Trophoblast cell (in vitro differentiated cells and primary cell): ENCODE results near the gene HMCN2.

Source experiments
- DNase-seq, 2 donors: peaks; one replicate each; pipeline ENCODE4 v3.0.0-alpha.2; 2016
- H2AFZ ChIP-seq: 2 replicates; pipeline ENCODE4 v1.6.1; 2013; ENCODE audit warnings: low read length, moderate library complexity, mild to moderate bottlenecking; ENCODE audit not compliant: insufficient read depth, poor library complexity
- H2AK5ac ChIP-seq: 2 replicates; pipeline ENCODE4 v1.6.1; 2013; ENCODE audit warnings: mild to moderate bottlenecking, low read length
- H2BK120ac ChIP-seq: 2 replicates; pipeline ENCODE4 v1.6.1; 2013; ENCODE audit warnings: low read length, mild to moderate bottlenecking, moderate library complexity; ENCODE audit not compliant: insufficient read depth, poor library complexity
- H2BK12ac ChIP-seq: 2 replicates; pipeline ENCODE4 v1.6.1; 2013; ENCODE audit warnings: mild to moderate bottlenecking, low read length, moderate library complexity
- H2BK5ac ChIP-seq: 2 replicates; pipeline ENCODE4 v1.6.1; 2013; ENCODE audit warnings: low read length, low read depth, moderate library complexity, mild to moderate bottlenecking; ENCODE audit not compliant: poor library complexity
- H3K14ac ChIP-seq: 2 replicates; pipeline ENCODE4 v1.6.1; 2013; ENCODE audit warnings: mild to moderate bottlenecking, low read length
- H3K18ac ChIP-seq: 2 replicates; pipeline ENCODE4 v1.6.1; 2013; ENCODE audit warnings: mild to moderate bottlenecking, low read length
- H3K23ac ChIP-seq: 2 replicates; pipeline ENCODE4 v1.6.1; 2013; ENCODE audit warnings: low read length
- H3K27ac ChIP-seq: 2 replicates; pipeline ENCODE4 v1.5.1; 2013; ENCODE audit warnings: low read depth, mild to moderate bottlenecking, inconsistent platforms, low read length, moderate library complexity
- H3K27me3 ChIP-seq: 2 replicates; pipeline ENCODE4 v1.6.1; 2013; ENCODE audit warnings: inconsistent platforms, mild to moderate bottlenecking, low read length, moderate library complexity; ENCODE audit not compliant: insufficient read depth
- H3K36me3 ChIP-seq, 2 experiments: 1 replicate in 1 of 2; 2 replicates in 1 of 2; pipeline ENCODE4 v1.6.1; 2013; ENCODE audit warnings: low read length in 2 of 2, mild to moderate bottlenecking in 2 of 2, moderate library complexity in 1 of 2; ENCODE audit not compliant: insufficient read depth in 2 of 2, control insufficient read depth in 1 of 2
- H3K4ac ChIP-seq: 2 replicates; pipeline ENCODE4 v1.6.1; 2013; ENCODE audit warnings: low read depth, mild to moderate bottlenecking, low read length, moderate library complexity
- H3K4me1 ChIP-seq, 2 experiments: 1 replicate in 1 of 2; 2 replicates in 1 of 2; pipeline ENCODE4 v1.6.1; 2013; ENCODE audit warnings: low read length in 2 of 2, mild to moderate bottlenecking in 2 of 2, moderate library complexity in 1 of 2; ENCODE audit not compliant: insufficient read depth in 2 of 2, control insufficient read depth in 1 of 2
- H3K4me2 ChIP-seq: 2 replicates; pipeline ENCODE4 v1.6.1; 2013; ENCODE audit warnings: inconsistent platforms, mild to moderate bottlenecking, low read length, moderate library complexity
- H3K4me3 ChIP-seq: 2 replicates; pipeline ENCODE4 v1.5.1; 2013; ENCODE audit warnings: mild to moderate bottlenecking, low read depth, low read length, inconsistent platforms
- H3K79me1 ChIP-seq: one replicate; pipeline ENCODE4 v1.6.1; 2013; ENCODE audit warnings: low read length
- H3K79me2 ChIP-seq: 2 replicates; pipeline ENCODE4 v1.6.1; 2013; ENCODE audit warnings: low read length, mild to moderate bottlenecking; ENCODE audit not compliant: control insufficient read depth, insufficient read depth, poor library complexity
- H3K9ac ChIP-seq: 2 replicates; pipeline ENCODE4 v1.6.1; 2013; ENCODE audit warnings: mild to moderate bottlenecking, low read length
- H3K9me3 ChIP-seq: 2 replicates; pipeline ENCODE4 v1.6.1; 2013; ENCODE audit warnings: low read depth, mild to moderate bottlenecking, control low read depth, inconsistent platforms, low read length; ENCODE audit not compliant: insufficient read depth
- H4K12ac ChIP-seq: 2 replicates; pipeline ENCODE4 v1.6.1; 2013; ENCODE audit warnings: low read depth, mild to moderate bottlenecking, low read length, moderate library complexity
- H4K8ac ChIP-seq: 2 replicates; pipeline ENCODE4 v1.6.1; 2013; ENCODE audit warnings: low read depth, mild to moderate bottlenecking, low read length, moderate library complexity
- H4K91ac ChIP-seq: one replicate; pipeline ENCODE4 v1.6.1; 2013; ENCODE audit warnings: low read depth, mild to moderate bottlenecking, low read length, moderate library complexity
- WGBS: extraction: QIAGEN DNeasy Blood & Tissue Kit; methylation state at CpG from one replicate; pipeline ENCODE4 v1.1.7; 2013; ENCODE audit warnings: missing lambda C conversion rate; ENCODE audit not compliant: insufficient read length, insufficient coverage; ENCODE audit errors: extremely low coverage; 5-methylcytosine and 5-hydroxymethylcytosine counted together

HMCN2 gene

GRCh38 chr9:130267930-130268329 lies 2.4 kb downstream of the HMCN2 start:
- no peaks in the 10 kb centered on the region for H3K79me2 ChIP-seq
- no peak overlapping the region for H3K4ac ChIP-seq
- no peak overlapping the region for H2AFZ ChIP-seq
- H3K4me3 ChIP-seq, result no peak overlapping the region
- H2BK12ac ChIP-seq, result no peak overlapping the region
- H2BK5ac ChIP-seq, result no peak overlapping the region
- H3K36me3 ChIP-seq, result no peaks in the 10 kb centered on the region
- no peak overlapping the region for H4K12ac ChIP-seq
- H2AK5ac ChIP-seq, result no peak overlapping the region
- no peak overlapping the region for H4K8ac ChIP-seq
- no peak overlapping the region for H3K27ac ChIP-seq
- peaks cover 2% of the 10 kb centered on the region for H3K79me1 ChIP-seq
- no peak overlapping the region for H3K23ac ChIP-seq
- H3K4me2 ChIP-seq, result no peak overlapping the region
- peak; percentile 72 to 84 for DNase-seq
- no peaks in the 10 kb centered on the region for H3K27me3 ChIP-seq
- no peak overlapping the region for H3K9ac ChIP-seq
- H2BK120ac ChIP-seq, result no peak overlapping the region
- H3K4me1 ChIP-seq, result peaks cover 17 to 25% of the 10 kb centered on the region in 2 experiments
- H4K91ac ChIP-seq, result peak overlapping the region; percentile 2
- H3K18ac ChIP-seq, result no peak overlapping the region
- WGBS, result no CpG with 5 or more reads among the region's 5 CpGs
- peaks cover 2% of the 10 kb centered on the region for H3K9me3 ChIP-seq
- H3K14ac ChIP-seq, result no peak overlapping the region

GRCh38 chr9:130268521-130269211 lies 3.1 kb downstream of the HMCN2 start:
- Histone ChIP-seq H4K91ac (no peak overlapping the region), H3K14ac (no peak overlapping the region), H3K79me2 (no peaks in the 10 kb centered on the region), H3K23ac (no peak overlapping the region), H3K4me2 (no peak overlapping the region), H3K18ac (peak overlapping the region; percentile 83), H2BK12ac (no peak overlapping the region), H3K27ac (no peak overlapping the region), H3K4me1 (peaks cover 17 to 23% of the 10 kb centered on the region in 2 experiments), H3K9ac (no peak overlapping the region), H2BK120ac (peak overlapping the region; percentile 18), H3K4me3 (no peak overlapping the region), H3K36me3 (no peaks in the 10 kb centered on the region), H3K79me1 (peaks cover 2% of the 10 kb centered on the region), H3K27me3 (no peaks in the 10 kb centered on the region), H2BK5ac (no peak overlapping the region), H2AFZ (peak overlapping the region; percentile 66), H4K12ac (no peak overlapping the region), H3K9me3 (peaks cover 2% of the 10 kb centered on the region), H3K4ac (peak overlapping the region; percentile 23), H2AK5ac (no peak overlapping the region), H4K8ac (no peak overlapping the region)
- WGBS, result no CpG with 5 or more reads among the region's 16 CpGs
- DNase-seq, result peak in 1 of 2 donors; percentile 46

GRCh38 chr9:130271473-130271872 lies 5.9 kb downstream of the HMCN2 start:
- no CpG with 5 or more reads among the region's 6 CpGs for WGBS
- H3K36me3 ChIP-seq, result no peaks in the 10 kb centered on the region

GRCh38 chr9:130275156-130275555 lies 9.6 kb downstream of the HMCN2 start:
- Histone ChIP-seq H3K18ac (no peak overlapping the region), H3K79me2 (no peaks in the 10 kb centered on the region), H3K27me3 (no peaks in the 10 kb centered on the region), H4K91ac (no peak overlapping the region), H3K9ac (no peak overlapping the region), H3K79me1 (no peaks in the 10 kb centered on the region), H3K23ac (no peak overlapping the region), H2AK5ac (no peak overlapping the region), H2AFZ (no peak overlapping the region), H3K27ac (no peak overlapping the region), H3K4me2 (no peak overlapping the region), H3K36me3 (no peaks in the 10 kb centered on the region), H3K4ac (no peak overlapping the region), H4K8ac (no peak overlapping the region), H2BK5ac (no peak overlapping the region), H4K12ac (no peak overlapping the region), H3K14ac (no peak overlapping the region), H2BK12ac (no peak overlapping the region), H3K4me3 (no peak overlapping the region), H2BK120ac (no peak overlapping the region), H3K9me3 (peaks cover 2% of the 10 kb centered on the region), H3K4me1 (no peaks in the 10 kb centered on the region)
- no peak for DNase-seq
- WGBS, result no CpG with 5 or more reads among the region's 9 CpGs

More at GRCh38 chr9:130271473-130271872, 5.9 kb downstream of the HMCN2 start:
- Histone ChIP-seq H3K4me3 (no peak overlapping the region), H3K4me1 (peaks cover 8 to 10% of the 10 kb centered on the region in 2 experiments), H2AK5ac (no peak overlapping the region), H2BK120ac (no peak overlapping the region), H4K8ac (no peak overlapping the region), H2BK12ac (no peak overlapping the region), H3K18ac (no peak overlapping the region), H3K79me1 (peaks cover 2% of the 10 kb centered on the region), H3K4ac (no peak overlapping the region), H3K23ac (no peak overlapping the region), H3K14ac (no peak overlapping the region), H2BK5ac (no peak overlapping the region), H3K27me3 (no peaks in the 10 kb centered on the region), H4K91ac (no peak overlapping the region), H4K12ac (no peak overlapping the region), H3K9ac (no peak overlapping the region), H3K79me2 (no peaks in the 10 kb centered on the region), H3K4me2 (no peak overlapping the region), H3K9me3 (peaks cover 2% of the 10 kb centered on the region), H3K27ac (no peak overlapping the region), H2AFZ (no peak overlapping the region)
- DNase-seq, result no peak
